ENCODE measurements around the gene SPAG9. TPM values are rescaled to one million over a fixed set of nuclear protein-coding genes. Genes with fewer than 3 reads are reported as not detected.
"Not testable (repeated sequence)": the region's sequence is repeated elsewhere in the genome, so short reads cannot be mapped to it uniquely, and the experiment has no call there.

SPAG9 gene
- total RNA-seq, 1 experiment from 2014 or later = 54.3 TPM

DNA sequence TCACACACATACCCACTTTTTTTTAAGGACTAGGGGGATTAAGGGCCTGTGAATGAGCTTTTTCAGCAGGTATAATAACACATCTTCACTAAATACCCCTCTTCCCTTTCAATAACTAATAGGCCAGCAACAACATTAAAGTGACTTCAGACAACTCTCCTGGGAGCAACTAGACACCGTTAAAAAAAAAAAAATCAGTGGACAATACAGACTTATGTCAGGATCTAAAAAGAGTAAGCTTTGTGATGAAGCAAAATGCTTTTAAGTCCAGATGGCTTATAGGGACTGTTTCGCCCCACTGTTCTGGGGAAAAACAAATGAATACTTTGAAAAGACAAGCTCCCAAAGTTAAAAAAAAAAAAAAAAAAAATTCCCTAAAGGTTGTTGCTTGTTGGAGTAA is 29.0 kb downstream of the SPAG9 start:
- Histone ChIP-seq H3K79me2 (ENCODE audit: insufficient read depth, low read length) (no peaks in the 10 kb centered on the region), H2BK5ac (ENCODE audit: insufficient read length, low read length) (no peak overlapping the region), H2AFZ (ENCODE audit: low read length) (no peak overlapping the region), H4K20me1 (ENCODE audit: control insufficient read depth, insufficient read depth, insufficient read length) (no peaks in the 10 kb centered on the region), H3K79me1 (ENCODE audit: insufficient read depth, low read depth, low read length, poor library complexity, severe bottlenecking) (peaks cover 6% of the 10 kb centered on the region), H4K91ac (ENCODE audit: insufficient read length, low read depth, low read length) (no peak overlapping the region), H2BK20ac (ENCODE audit: low read depth, low read length, poor library complexity, severe bottlenecking) (no peak overlapping the region), H3T11ph (ENCODE audit: low read length) (no peak overlapping the region), H2BK12ac (ENCODE audit: insufficient read length, low read depth, low read length) (no peak overlapping the region), H2BK15ac (ENCODE audit: low read depth, low read length) (no peak overlapping the region), H2BK120ac (ENCODE audit: low read depth, low read length, poor library complexity, severe bottlenecking) (no peak overlapping the region), H4K8ac (replicated peaks; ENCODE audit: insufficient read length, low read depth, low read length) (no peak overlapping the region), H3K27ac (ENCODE audit: insufficient read length, low read depth, low read length) (no peak overlapping the region), H3K4me1 (ENCODE audit: insufficient read depth, low read length) (no peaks in the 10 kb centered on the region), H3K4me2 (ENCODE audit: insufficient read depth, insufficient read length, low read length) (no peak overlapping the region), H3K9ac (ENCODE audit: extremely low read depth, insufficient read length, low read length) (no peak overlapping the region), H3K9me3 (ENCODE audit: control insufficient read depth, low read depth, low read length) (no peaks in the 10 kb centered on the region), H3K14ac (ENCODE audit: insufficient read depth, low read length) (no peak overlapping the region), H4K5ac (ENCODE audit: insufficient read length, low read depth, low read length) (no peak overlapping the region), H3K4ac (ENCODE audit: low read depth, low read length) (no peak overlapping the region), H3K27me3 (ENCODE audit: insufficient read depth, low read length) (no peaks in the 10 kb centered on the region), H2AK5ac (ENCODE audit: insufficient read length, low read length) (no peak overlapping the region), H3K56ac (ENCODE audit: insufficient read length, low read depth, low read length) (no peak overlapping the region), H3K23ac (ENCODE audit: insufficient read length, low read depth, low read length) (no peak overlapping the region), H3K23me2 (ENCODE audit: insufficient read length, low read depth, low read length, poor library complexity, severe bottlenecking) (no peaks in the 10 kb centered on the region), H3K18ac (ENCODE audit: insufficient read length, low read depth, low read length) (no peak overlapping the region)
- Mint-ChIP-seq H3K27ac (no peak overlapping the region), H3K4me1 (no peaks in the 10 kb centered on the region), H3K9me3 (no peaks in the 10 kb centered on the region), H3K4me3 (no peak overlapping the region), H3K27me3 (ENCODE audit: low read depth) (no peaks in the 10 kb centered on the region), H3K36me3 (ENCODE audit: insufficient read depth in 1 of 3, low read depth in 3 of 3) (peaks cover 0 to 3% (median 0%) of the 10 kb centered on the region in 3 experiments; a peak in 1 of 7 replicates)
- TF ChIP-seq, protein P1, sequence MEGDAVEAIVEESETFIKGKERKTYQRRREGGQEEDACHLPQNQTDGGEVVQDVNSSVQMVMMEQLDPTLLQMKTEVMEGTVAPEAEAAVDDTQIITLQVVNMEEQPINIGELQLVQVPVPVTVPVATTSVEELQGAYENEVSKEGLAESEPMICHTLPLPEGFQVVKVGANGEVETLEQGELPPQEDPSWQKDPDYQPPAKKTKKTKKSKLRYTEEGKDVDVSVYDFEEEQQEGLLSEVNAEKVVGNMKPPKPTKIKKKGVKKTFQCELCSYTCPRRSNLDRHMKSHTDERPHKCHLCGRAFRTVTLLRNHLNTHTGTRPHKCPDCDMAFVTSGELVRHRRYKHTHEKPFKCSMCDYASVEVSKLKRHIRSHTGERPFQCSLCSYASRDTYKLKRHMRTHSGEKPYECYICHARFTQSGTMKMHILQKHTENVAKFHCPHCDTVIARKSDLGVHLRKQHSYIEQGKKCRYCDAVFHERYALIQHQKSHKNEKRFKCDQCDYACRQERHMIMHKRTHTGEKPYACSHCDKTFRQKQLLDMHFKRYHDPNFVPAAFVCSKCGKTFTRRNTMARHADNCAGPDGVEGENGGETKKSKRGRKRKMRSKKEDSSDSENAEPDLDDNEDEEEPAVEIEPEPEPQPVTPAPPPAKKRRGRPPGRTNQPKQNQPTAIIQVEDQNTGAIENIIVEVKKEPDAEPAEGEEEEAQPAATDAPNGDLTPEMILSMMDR (conservative IDR thresholded peaks at IDR 0.05) = no peak
- DNase-seq = no peak
- no CpG with 5 or more reads among the region's 2 CpGs for WGBS (ENCODE audit: extremely low coverage, insufficient read length, low lambda C conversion rate)

DNA sequence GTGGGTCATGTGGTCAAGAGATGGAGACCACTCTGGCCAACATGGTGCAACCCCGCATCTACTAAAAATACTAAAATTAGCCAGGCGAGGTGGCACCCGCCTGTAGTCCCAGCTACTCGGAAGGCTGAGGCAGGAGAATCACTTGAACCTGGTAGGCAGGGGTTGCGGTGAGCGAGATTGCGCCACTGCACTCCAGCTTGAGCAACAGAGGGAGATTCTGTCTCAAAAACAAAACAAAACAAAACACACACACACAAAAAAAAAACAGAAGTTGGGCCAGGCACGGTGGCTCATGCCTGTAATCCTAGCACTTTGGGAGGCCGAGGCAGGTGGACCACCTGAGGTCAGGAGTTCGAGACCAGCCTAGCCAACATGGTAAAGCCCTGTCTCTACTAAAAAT is 31.8 kb downstream of the SPAG9 start:
- not testable (repeated sequence) for H3K9ac ChIP-seq (ENCODE audit: extremely low read depth, insufficient read length, low read length); H4K91ac ChIP-seq (ENCODE audit: insufficient read length, low read depth, low read length); H3K4me3 Mint-ChIP-seq; H3K79me2 ChIP-seq (ENCODE audit: insufficient read depth, low read length); H3K36me3 Mint-ChIP-seq (ENCODE audit: insufficient read depth in 1 of 3, low read depth in 3 of 3); DNase-seq; H2BK120ac ChIP-seq (ENCODE audit: low read depth, low read length, poor library complexity, severe bottlenecking); H4K5ac ChIP-seq (ENCODE audit: insufficient read length, low read depth, low read length); H3K27me3 Mint-ChIP-seq (ENCODE audit: low read depth); H3K27ac ChIP-seq (ENCODE audit: insufficient read length, low read depth, low read length); H2BK15ac ChIP-seq (ENCODE audit: low read depth, low read length); H2BK5ac ChIP-seq (ENCODE audit: insufficient read length, low read length); H2AFZ ChIP-seq (ENCODE audit: low read length); H3K18ac ChIP-seq (ENCODE audit: insufficient read length, low read depth, low read length); H3K9me3 Mint-ChIP-seq; H3K14ac ChIP-seq (ENCODE audit: insufficient read depth, low read length); H3K27ac Mint-ChIP-seq; H3K56ac ChIP-seq (ENCODE audit: insufficient read length, low read depth, low read length); H2AK5ac ChIP-seq (ENCODE audit: insufficient read length, low read length); H3K23me2 ChIP-seq (ENCODE audit: insufficient read length, low read depth, low read length, poor library complexity, severe bottlenecking); H3T11ph ChIP-seq (ENCODE audit: low read length); H3K27me3 ChIP-seq (ENCODE audit: insufficient read depth, low read length); H3K23ac ChIP-seq (ENCODE audit: insufficient read length, low read depth, low read length); H3K4ac ChIP-seq (ENCODE audit: low read depth, low read length); H2BK12ac ChIP-seq (ENCODE audit: insufficient read length, low read depth, low read length); H4K8ac ChIP-seq (replicated peaks; ENCODE audit: insufficient read length, low read depth, low read length); H3K4me1 Mint-ChIP-seq; H3K79me1 ChIP-seq (ENCODE audit: insufficient read depth, low read depth, low read length, poor library complexity, severe bottlenecking); H2BK20ac ChIP-seq (ENCODE audit: low read depth, low read length, poor library complexity, severe bottlenecking); H3K4me2 ChIP-seq (ENCODE audit: insufficient read depth, insufficient read length, low read length); H3K4me1 ChIP-seq (ENCODE audit: insufficient read depth, low read length); H3K9me3 ChIP-seq (ENCODE audit: control insufficient read depth, low read depth, low read length); H4K20me1 ChIP-seq (ENCODE audit: control insufficient read depth, insufficient read depth, insufficient read length)
- WGBS (ENCODE audit: extremely low coverage, insufficient read length, low lambda C conversion rate) = no CpG with 5 or more reads among the region's 10 CpGs

All from H9 (cell line).